Cardiac fibroblast (primary cell): Measurements from ENCODE around the gene PLXNA4.
A peak's percentile ranks its signal among the peaks of the same experiment; 100 is the strongest.

ENCODE experiments used
- DNase-seq, 2 donors: peaks; one replicate each; pipeline versions ENCODE4 v3.0.0 to v3.0.0-alpha.2; 2010; ENCODE audit warnings: low read depth in 2 of 2
- H3K4me3 ChIP-seq, 2 donors: replicated peaks in 1 of 2; 1 replicate in 1 of 2; 2 replicates in 1 of 2; pipeline ENCODE4 v1.5.1; 2011; ENCODE audit warnings: low read depth in 2 of 2, low read length in 2 of 2, mild to moderate bottlenecking in 2 of 2, moderate library complexity in 1 of 2
- CTCF ChIP-seq: IDR thresholded peaks from one replicate; pipeline ENCODE4 v1.5.1; 2011; ENCODE audit warnings: low read depth, mild to moderate bottlenecking, low read length, inconsistent platforms

Gene PLXNA4

DNA sequence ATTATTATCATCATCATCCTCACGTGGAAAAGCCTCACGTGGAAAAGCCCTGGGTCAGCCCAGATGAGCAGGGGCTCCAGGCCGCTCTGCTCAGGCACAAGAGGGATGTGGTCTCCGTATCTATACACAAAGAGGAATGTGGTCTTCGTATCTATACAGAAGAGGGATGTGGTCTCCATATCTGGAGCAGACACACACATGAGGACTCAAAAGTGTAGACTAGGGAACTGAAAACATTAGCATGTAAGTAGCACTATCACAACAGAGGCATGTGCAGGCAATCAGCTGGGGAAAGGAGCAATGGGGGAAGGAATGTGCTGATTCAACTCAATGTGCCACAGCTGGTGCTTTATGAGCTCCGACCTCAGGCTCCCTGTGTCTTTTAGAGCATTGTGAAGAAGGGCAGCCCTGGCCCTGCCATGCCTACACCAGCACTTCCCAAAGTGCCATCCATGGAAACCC is 86.5 kb downstream of the PLXNA4 start:
- no peak for DNase-seq
- TF ChIP-seq CTCF: no peak
- H3K4me3 ChIP-seq: no peak overlapping the region

- H3K4me3 ChIP-seq: no peak overlapping the region
- TF ChIP-seq CTCF: no peak
- peak in 1 of 2 donors; percentile 23 for DNase-seq
Measured at GRCh38 chr7:132488634-132489302, 87.5 kb downstream of the PLXNA4 start.

GRCh38 chr7:132486274-132486610 is 90.0 kb downstream of the PLXNA4 start:
- no peak overlapping the region for H3K4me3 ChIP-seq
- DNase-seq: peak; percentile 2 to 83
- TF ChIP-seq CTCF: no peak

GRCh38 chr7:132485600-132486273 is 90.5 kb downstream of the PLXNA4 start:
- no peak for DNase-seq
- no peak overlapping the region for H3K4me3 ChIP-seq
- TF ChIP-seq CTCF: no peak

GRCh38 chr7:132485136-132485535 is 91.1 kb downstream of the PLXNA4 start:
- no peak for TF ChIP-seq CTCF
- no peak for DNase-seq
- H3K4me3 ChIP-seq: no peak overlapping the region

GRCh38 chr7:132482866-132483265 is 93.4 kb downstream of the PLXNA4 start:
- no peak for TF ChIP-seq CTCF
- no peak overlapping the region for H3K4me3 ChIP-seq
- no peak for DNase-seq
